Measurements from ENCODE around the gene WIPF2.

WIPF2 gene

GRCh38 chr17:40175928-40176753, 43.0 kb upstream of the WIPF2 start:
- TF ChIP-seq CTCF (IDR thresholded peaks at IDR 0.05; ENCODE audit: borderline replicate concordance, extremely low read depth, low read length, poor library complexity, severe bottlenecking) (no peak), EZH2 (IDR thresholded peaks at IDR 0.05; ENCODE audit: borderline replicate concordance, low read depth, low read length, severe bottlenecking) (no peak)
- H3K36me3 ChIP-seq (ENCODE audit: insufficient read depth, low read length), result peaks cover 52% of the 10 kb centered on the region
- H3K9me3 ChIP-seq (ENCODE audit: insufficient read depth, low read length, severe bottlenecking), result no peaks in the 10 kb centered on the region
- H3K27ac ChIP-seq (ENCODE audit: low read length), result no peak overlapping the region
- no peak overlapping the region for H3K9ac ChIP-seq (ENCODE audit: low read depth, low read length)
- no peak overlapping the region for H3K4me3 ChIP-seq (ENCODE audit: low read depth in 1 of 2, low read length in 2 of 2)
- no peaks in the 10 kb centered on the region for H3K4me1 ChIP-seq (ENCODE audit: insufficient read depth, low read length)
- H4K20me1 ChIP-seq (ENCODE audit: insufficient read depth, low read length), result no peaks in the 10 kb centered on the region
- H2AFZ ChIP-seq (ENCODE audit: low read depth, low read length), result no peak overlapping the region
- DNase-seq, result no peak
- no peak overlapping the region for H3K4me2 ChIP-seq (ENCODE audit: insufficient read depth, low read length)
- H3K79me2 ChIP-seq (ENCODE audit: insufficient read depth, low read length), result no peaks in the 10 kb centered on the region
- H3K27me3 ChIP-seq (ENCODE audit: insufficient read depth, low read length, poor library complexity), result no peaks in the 10 kb centered on the region
- no peak for ATAC-seq (ENCODE audit: insufficient read depth, low read depth)

- TF ChIP-seq EZH2 (IDR thresholded peaks at IDR 0.05; ENCODE audit: borderline replicate concordance, low read depth, low read length, severe bottlenecking) (no peak), CTCF (IDR thresholded peaks at IDR 0.05; ENCODE audit: borderline replicate concordance, extremely low read depth, low read length, poor library complexity, severe bottlenecking) (no peak)
- Histone ChIP-seq H3K9ac (ENCODE audit: low read depth, low read length) (no peak overlapping the region), H4K20me1 (ENCODE audit: insufficient read depth, low read length) (no peaks in the 10 kb centered on the region), H3K9me3 (ENCODE audit: insufficient read depth, low read length, severe bottlenecking) (no peaks in the 10 kb centered on the region), H2AFZ (ENCODE audit: low read depth, low read length) (no peak overlapping the region), H3K4me3 (ENCODE audit: low read depth in 1 of 2, low read length in 2 of 2) (no peak overlapping the region), H3K4me1 (ENCODE audit: insufficient read depth, low read length) (no peaks in the 10 kb centered on the region), H3K79me2 (ENCODE audit: insufficient read depth, low read length) (no peaks in the 10 kb centered on the region), H3K27ac (ENCODE audit: low read length) (no peak overlapping the region), H3K4me2 (ENCODE audit: insufficient read depth, low read length) (no peak overlapping the region), H3K27me3 (ENCODE audit: insufficient read depth, low read length, poor library complexity) (no peaks in the 10 kb centered on the region), H3K36me3 (ENCODE audit: insufficient read depth, low read length) (peaks cover 49% of the 10 kb centered on the region)
- DNase-seq (no peak), ATAC-seq (ENCODE audit: insufficient read depth, low read depth) (no peak)
Observed at GRCh38 chr17:40176754-40177110, 42.4 kb upstream of the WIPF2 start.

- TF ChIP-seq CTCF (IDR thresholded peaks at IDR 0.05; ENCODE audit: borderline replicate concordance, extremely low read depth, low read length, poor library complexity, severe bottlenecking), result no peak
- TF ChIP-seq EZH2 (IDR thresholded peaks at IDR 0.05; ENCODE audit: borderline replicate concordance, low read depth, low read length, severe bottlenecking), result no peak
- Histone ChIP-seq H3K4me1 (ENCODE audit: insufficient read depth, low read length) (no peaks in the 10 kb centered on the region), H3K79me2 (ENCODE audit: insufficient read depth, low read length) (no peaks in the 10 kb centered on the region), H3K27me3 (ENCODE audit: insufficient read depth, low read length, poor library complexity) (no peaks in the 10 kb centered on the region), H3K9ac (ENCODE audit: low read depth, low read length) (no peak within 1 kb of the TSS), H3K27ac (ENCODE audit: low read length) (no peak within 1 kb of the TSS), H2AFZ (ENCODE audit: low read depth, low read length) (no peak within 1 kb of the TSS), H3K9me3 (ENCODE audit: insufficient read depth, low read length, severe bottlenecking) (no peaks in the 10 kb centered on the region), H3K4me2 (ENCODE audit: insufficient read depth, low read length) (no peak within 1 kb of the TSS), H4K20me1 (ENCODE audit: insufficient read depth, low read length) (no peaks in the 10 kb centered on the region), H3K36me3 (ENCODE audit: insufficient read depth, low read length) (peaks cover 43% of the 10 kb centered on the region), H3K4me3 (ENCODE audit: low read depth in 1 of 2, low read length in 2 of 2) (no peak within 1 kb of the TSS)
- no peak for DNase-seq
- ATAC-seq (ENCODE audit: insufficient read depth, low read depth), result no peak
Observed at GRCh38 chr17:40177275-40177874, 41.7 kb upstream of the WIPF2 start, which contains the start of gene RAPGEFL1. Gene RAPGEFL1, plus strand, starts transcription at chr17:40177470. Its CDS starts 392 bp downstream, at chr17:40177862.
